ENCODE measurements around the gene MAPKAPK2.

The MAPKAPK2 gene

DNA sequence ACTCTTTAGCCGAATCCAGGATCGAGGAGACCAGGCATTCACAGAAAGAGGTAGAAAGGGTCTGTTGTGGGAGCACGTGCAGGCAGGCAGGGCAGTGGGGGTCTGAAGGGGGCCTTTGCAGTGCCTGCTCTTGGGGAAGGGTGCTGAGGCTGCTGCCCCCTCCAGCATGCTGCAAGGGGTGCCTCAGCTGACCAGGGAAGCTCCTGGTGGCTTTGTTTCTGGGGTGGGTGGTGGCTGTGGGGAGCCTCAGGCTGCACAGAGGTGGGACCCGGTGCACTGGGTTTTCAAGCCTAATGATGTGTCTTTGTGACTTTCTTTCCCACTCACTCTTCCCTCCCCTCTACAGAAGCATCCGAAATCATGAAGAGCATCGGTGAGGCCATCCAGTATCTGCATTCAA, 44.3 kb downstream of the MAPKAPK2 start:
- H3K4me1 ChIP-seq (ENCODE audit: control insufficient read depth, low read depth, low read length), result peaks cover 2% of the 10 kb centered on the region
- no peak overlapping the region for H3K18ac ChIP-seq (ENCODE audit: low read length)
- no peak overlapping the region for H3K9ac ChIP-seq (ENCODE audit: low read length)
- H3K36me3 ChIP-seq (ENCODE audit: control insufficient read depth, insufficient read depth, low read length), result no peaks in the 10 kb centered on the region
- no peak for DNase-seq
- H3K79me2 ChIP-seq (ENCODE audit: control insufficient read depth, insufficient read depth, low read length), result peaks cover 6% of the 10 kb centered on the region
- no peak overlapping the region for H2BK5ac ChIP-seq (ENCODE audit: low read length)
- H3K23ac ChIP-seq (ENCODE audit: low read length), result no peak overlapping the region
- H4K5ac ChIP-seq (ENCODE audit: low read length), result no peak overlapping the region
- no peak overlapping the region for H3K4me3 ChIP-seq (ENCODE audit: low read length)
- H4K8ac ChIP-seq (ENCODE audit: low read depth, low read length), result no peak overlapping the region
- no peak overlapping the region for H2BK15ac ChIP-seq (replicated peaks; ENCODE audit: low read depth)
- peaks cover 15% of the 10 kb centered on the region for H3K79me1 ChIP-seq (ENCODE audit: low read length)
- H3K4me2 ChIP-seq (ENCODE audit: low read length), result no peak overlapping the region
- no peak overlapping the region for H3K56ac ChIP-seq (ENCODE audit: low read length)
- H2AK5ac ChIP-seq (ENCODE audit: low read length), result no peak overlapping the region
- no peaks in the 10 kb centered on the region for H3K27me3 ChIP-seq (ENCODE audit: insufficient read depth, low read length, poor library complexity)
- no CpG with 5 or more reads among the region's 6 CpGs for WGBS (ENCODE audit: extremely low coverage, insufficient coverage, low lambda C conversion rate)
- H3K4ac ChIP-seq (ENCODE audit: low read depth, low read length), result no peak overlapping the region
- no peak overlapping the region for H2BK120ac ChIP-seq (ENCODE audit: low read depth, low read length)
- no peak overlapping the region for H3K27ac ChIP-seq (ENCODE audit: low read depth, low read length)

DNA sequence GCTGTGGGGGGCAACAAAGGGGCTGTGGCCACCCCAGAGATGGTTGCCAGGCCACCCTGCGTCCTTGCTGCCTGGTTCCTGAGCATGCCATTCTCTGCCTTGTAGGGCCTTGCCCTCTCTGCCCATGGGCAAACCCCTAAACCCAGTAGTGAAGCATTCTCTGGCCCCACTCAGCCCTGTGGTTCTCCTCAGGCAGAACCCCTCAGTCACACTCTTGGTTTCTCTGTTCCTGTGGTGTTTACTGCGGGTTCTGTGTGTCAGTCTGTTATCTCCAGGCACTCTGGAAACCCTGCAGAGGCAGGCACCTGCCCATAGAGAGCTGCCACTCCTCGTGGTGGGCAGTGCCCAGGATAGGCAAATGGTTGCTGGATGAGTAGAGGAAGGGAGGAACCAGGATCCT, 44.8 kb downstream of the MAPKAPK2 start:
- no peak overlapping the region for H3K4ac ChIP-seq (ENCODE audit: low read depth, low read length)
- H3K27ac ChIP-seq (ENCODE audit: low read depth, low read length), result no peak overlapping the region

DNA sequence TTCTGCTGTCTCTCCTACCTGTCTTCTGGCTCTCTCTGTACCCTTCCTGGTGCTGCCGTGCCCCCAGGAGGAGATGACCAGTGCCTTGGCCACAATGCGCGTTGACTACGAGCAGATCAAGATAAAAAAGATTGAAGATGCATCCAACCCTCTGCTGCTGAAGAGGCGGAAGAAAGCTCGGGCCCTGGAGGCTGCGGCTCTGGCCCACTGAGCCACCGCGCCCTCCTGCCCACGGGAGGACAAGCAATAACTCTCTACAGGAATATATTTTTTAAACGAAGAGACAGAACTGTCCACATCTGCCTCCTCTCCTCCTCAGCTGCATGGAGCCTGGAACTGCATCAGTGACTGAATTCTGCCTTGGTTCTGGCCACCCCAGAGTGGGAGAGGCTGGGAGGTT, 47.8 kb downstream of the MAPKAPK2 start:
- WGBS (ENCODE audit: extremely low coverage, insufficient coverage, low lambda C conversion rate), result no CpG with 5 or more reads among the region's 11 CpGs
- Histone ChIP-seq H2AK5ac (ENCODE audit: low read length) (no peak overlapping the region), H2BK15ac (replicated peaks; ENCODE audit: low read depth) (no peak overlapping the region), H2BK5ac (ENCODE audit: low read length) (no peak overlapping the region), H3K79me2 (ENCODE audit: control insufficient read depth, insufficient read depth, low read length) (peaks cover 2% of the 10 kb centered on the region), H3K27me3 (ENCODE audit: insufficient read depth, low read length, poor library complexity) (no peaks in the 10 kb centered on the region), H3K79me1 (ENCODE audit: low read length) (peaks cover 5% of the 10 kb centered on the region), H3K23ac (ENCODE audit: low read length) (no peak overlapping the region), H3K27ac (ENCODE audit: low read depth, low read length) (no peak overlapping the region), H3K9ac (ENCODE audit: low read length) (no peak overlapping the region), H3K4ac (ENCODE audit: low read depth, low read length) (no peak overlapping the region), H3K4me1 (ENCODE audit: control insufficient read depth, low read depth, low read length) (no peaks in the 10 kb centered on the region), H4K8ac (ENCODE audit: low read depth, low read length) (no peak overlapping the region), H2BK120ac (ENCODE audit: low read depth, low read length) (no peak overlapping the region), H3K18ac (ENCODE audit: low read length) (no peak overlapping the region), H3K4me2 (ENCODE audit: low read length) (no peak overlapping the region), H3K4me3 (ENCODE audit: low read length) (no peak overlapping the region), H4K5ac (ENCODE audit: low read length) (no peak overlapping the region), H3K56ac (ENCODE audit: low read length) (no peak overlapping the region), H3K36me3 (ENCODE audit: control insufficient read depth, insufficient read depth, low read length) (no peaks in the 10 kb centered on the region)
- DNase-seq, result no peak

More for the DNA sequence above, 44.8 kb downstream of the MAPKAPK2 start:
- Histone ChIP-seq H4K8ac (ENCODE audit: low read depth, low read length) (no peak overlapping the region), H3K23ac (ENCODE audit: low read length) (no peak overlapping the region), H3K56ac (ENCODE audit: low read length) (no peak overlapping the region), H3K36me3 (ENCODE audit: control insufficient read depth, insufficient read depth, low read length) (no peaks in the 10 kb centered on the region), H3K4me2 (ENCODE audit: low read length) (no peak overlapping the region), H2BK5ac (ENCODE audit: low read length) (no peak overlapping the region), H3K79me2 (ENCODE audit: control insufficient read depth, insufficient read depth, low read length) (peaks cover 6% of the 10 kb centered on the region), H3K4me1 (ENCODE audit: control insufficient read depth, low read depth, low read length) (no peaks in the 10 kb centered on the region), H2BK120ac (ENCODE audit: low read depth, low read length) (no peak overlapping the region), H3K27me3 (ENCODE audit: insufficient read depth, low read length, poor library complexity) (no peaks in the 10 kb centered on the region), H4K5ac (ENCODE audit: low read length) (no peak overlapping the region), H2BK15ac (replicated peaks; ENCODE audit: low read depth) (no peak overlapping the region), H3K4me3 (ENCODE audit: low read length) (no peak overlapping the region), H2AK5ac (ENCODE audit: low read length) (no peak overlapping the region), H3K18ac (ENCODE audit: low read length) (no peak overlapping the region), H3K79me1 (ENCODE audit: low read length) (peaks cover 15% of the 10 kb centered on the region), H3K9ac (ENCODE audit: low read length) (no peak overlapping the region)
- no CpG with 5 or more reads among the region's 3 CpGs for WGBS (ENCODE audit: extremely low coverage, insufficient coverage, low lambda C conversion rate)
- DNase-seq, result no peak

DNA sequence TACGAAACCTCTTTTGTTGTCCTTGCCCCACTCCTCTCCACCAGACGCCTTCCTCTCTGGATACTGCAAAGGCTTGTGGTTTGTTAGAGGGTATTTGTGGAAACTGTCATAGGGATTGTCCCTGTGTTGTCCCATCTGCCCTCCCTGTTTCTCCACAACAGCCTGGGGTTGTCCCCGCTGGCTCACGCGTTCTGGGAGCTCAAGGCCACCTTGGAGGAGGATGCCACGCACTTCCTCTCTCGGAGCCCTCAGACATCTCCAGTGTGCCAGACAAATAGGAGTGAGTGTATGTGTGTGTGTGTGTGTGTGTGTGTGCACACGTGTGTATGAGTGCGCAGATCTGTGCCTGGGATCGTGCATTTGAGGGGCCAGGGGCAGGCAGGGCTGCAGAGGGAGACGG, 48.3 kb downstream of the MAPKAPK2 start:
- Histone ChIP-seq H3K4ac (ENCODE audit: low read depth, low read length) (no peak overlapping the region), H3K56ac (ENCODE audit: low read length) (no peak overlapping the region), H4K8ac (ENCODE audit: low read depth, low read length) (no peak overlapping the region), H2BK5ac (ENCODE audit: low read length) (no peak overlapping the region), H3K4me3 (ENCODE audit: low read length) (no peak overlapping the region), H2AK5ac (ENCODE audit: low read length) (no peak overlapping the region), H2BK15ac (replicated peaks; ENCODE audit: low read depth) (no peak overlapping the region), H3K4me2 (ENCODE audit: low read length) (no peak overlapping the region), H3K18ac (ENCODE audit: low read length) (no peak overlapping the region), H3K23ac (ENCODE audit: low read length) (no peak overlapping the region), H3K79me2 (ENCODE audit: control insufficient read depth, insufficient read depth, low read length) (peaks cover under 1% of the 10 kb centered on the region), H3K27me3 (ENCODE audit: insufficient read depth, low read length, poor library complexity) (no peaks in the 10 kb centered on the region), H2BK120ac (ENCODE audit: low read depth, low read length) (no peak overlapping the region), H4K5ac (ENCODE audit: low read length) (no peak overlapping the region), H3K79me1 (ENCODE audit: low read length) (peaks cover 3% of the 10 kb centered on the region), H3K9ac (ENCODE audit: low read length) (no peak overlapping the region), H3K36me3 (ENCODE audit: control insufficient read depth, insufficient read depth, low read length) (no peaks in the 10 kb centered on the region), H3K4me1 (ENCODE audit: control insufficient read depth, low read depth, low read length) (no peaks in the 10 kb centered on the region), H3K27ac (ENCODE audit: low read depth, low read length) (no peak overlapping the region)
- WGBS (ENCODE audit: extremely low coverage, insufficient coverage, low lambda C conversion rate), result no CpG with 5 or more reads among the region's 11 CpGs
- no peak for DNase-seq

DNA sequence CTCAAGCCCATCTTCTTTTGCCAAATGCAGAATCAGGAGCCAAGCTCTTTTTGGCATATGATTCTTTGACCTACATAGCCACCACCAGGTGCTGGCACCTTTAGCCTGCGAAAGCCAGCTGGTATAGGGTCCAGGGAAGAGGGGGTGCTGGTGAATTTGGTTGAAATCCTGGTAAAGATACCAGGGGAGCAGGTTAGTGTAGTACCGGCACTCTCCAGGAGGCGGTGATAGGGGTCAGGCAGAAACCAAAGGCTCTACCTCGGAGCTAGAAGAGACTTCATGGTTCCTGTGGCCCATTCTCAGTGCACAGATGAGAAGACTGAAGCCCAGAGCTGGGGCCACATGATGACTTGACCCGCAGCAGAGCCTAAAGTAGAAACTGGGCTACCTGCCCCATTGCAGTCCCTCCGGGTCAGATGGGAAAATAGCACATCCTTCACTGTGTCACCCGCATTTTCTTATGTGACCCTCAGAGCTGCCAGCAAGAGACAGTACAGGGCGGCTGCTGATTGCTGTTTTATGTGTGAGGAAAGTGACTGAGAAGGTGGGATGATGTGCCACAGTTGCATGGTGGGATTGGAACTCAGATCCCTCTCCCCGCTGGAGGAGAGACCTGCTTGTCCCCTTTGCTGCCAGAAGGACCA, 49.9 kb downstream of the MAPKAPK2 start:
- no peak overlapping the region for H3K9ac ChIP-seq (ENCODE audit: low read length)
- H3K18ac ChIP-seq (ENCODE audit: low read length), result no peak overlapping the region
- no peak overlapping the region for H4K8ac ChIP-seq (ENCODE audit: low read depth, low read length)
- H3K56ac ChIP-seq (ENCODE audit: low read length), result no peak overlapping the region
- H3K79me2 ChIP-seq (ENCODE audit: control insufficient read depth, insufficient read depth, low read length), result no peaks in the 10 kb centered on the region
- H2BK15ac ChIP-seq (replicated peaks; ENCODE audit: low read depth), result no peak overlapping the region
- no peak overlapping the region for H3K4me3 ChIP-seq (ENCODE audit: low read length)
- H3K27ac ChIP-seq (ENCODE audit: low read depth, low read length), result no peak overlapping the region
- DNase-seq, result peak; percentile 54
- no peak overlapping the region for H2AK5ac ChIP-seq (ENCODE audit: low read length)
- no peaks in the 10 kb centered on the region for H3K27me3 ChIP-seq (ENCODE audit: insufficient read depth, low read length, poor library complexity)
- no peak overlapping the region for H4K5ac ChIP-seq (ENCODE audit: low read length)
- WGBS (ENCODE audit: extremely low coverage, insufficient coverage, low lambda C conversion rate), result no CpG with 5 or more reads among the region's 9 CpGs
- H3K4me1 ChIP-seq (ENCODE audit: control insufficient read depth, low read depth, low read length), result no peaks in the 10 kb centered on the region
- H3K23ac ChIP-seq (ENCODE audit: low read length), result no peak overlapping the region
- no peaks in the 10 kb centered on the region for H3K36me3 ChIP-seq (ENCODE audit: control insufficient read depth, insufficient read depth, low read length)
- H3K4me2 ChIP-seq (ENCODE audit: low read length), result no peak overlapping the region
- H3K79me1 ChIP-seq (ENCODE audit: low read length), result no peaks in the 10 kb centered on the region
- no peak overlapping the region for H3K4ac ChIP-seq (ENCODE audit: low read depth, low read length)
- no peak overlapping the region for H2BK120ac ChIP-seq (ENCODE audit: low read depth, low read length)
- no peak overlapping the region for H2BK5ac ChIP-seq (ENCODE audit: low read length)

DNA sequence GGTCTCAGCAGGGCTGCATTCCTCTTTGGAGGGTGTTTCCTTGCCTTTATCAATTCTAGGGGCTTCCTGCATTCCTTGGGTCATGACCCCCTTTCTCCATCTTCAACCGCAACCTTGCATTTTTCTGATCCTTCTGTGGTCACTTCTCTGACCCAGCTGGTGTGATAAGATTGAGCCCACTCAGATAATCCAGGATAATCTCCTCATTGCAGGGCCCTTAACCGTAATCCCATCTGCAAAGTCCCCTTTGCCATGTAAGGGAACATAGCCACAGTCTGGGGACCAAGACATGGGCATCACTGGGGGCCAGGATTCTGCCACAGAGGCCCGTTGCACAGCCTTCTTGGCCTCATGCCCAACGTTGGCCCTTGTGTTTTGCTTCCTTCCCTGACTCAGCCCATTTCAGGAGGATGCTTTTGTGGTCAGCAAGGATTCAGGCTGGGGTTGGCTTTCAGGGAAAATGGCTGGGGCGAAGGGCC, 50.9 kb downstream of the MAPKAPK2 start:
- Histone ChIP-seq H2BK5ac (ENCODE audit: low read length) (no peak overlapping the region), H2BK120ac (ENCODE audit: low read depth, low read length) (no peak overlapping the region), H3K79me2 (ENCODE audit: control insufficient read depth, insufficient read depth, low read length) (no peaks in the 10 kb centered on the region), H3K27ac (ENCODE audit: low read depth, low read length) (no peak overlapping the region), H3K36me3 (ENCODE audit: control insufficient read depth, insufficient read depth, low read length) (no peaks in the 10 kb centered on the region), H3K79me1 (ENCODE audit: low read length) (no peaks in the 10 kb centered on the region), H3K4me3 (ENCODE audit: low read length) (no peak overlapping the region), H3K4ac (ENCODE audit: low read depth, low read length) (no peak overlapping the region), H3K23ac (ENCODE audit: low read length) (no peak overlapping the region), H3K4me1 (ENCODE audit: control insufficient read depth, low read depth, low read length) (no peaks in the 10 kb centered on the region), H2BK15ac (replicated peaks; ENCODE audit: low read depth) (no peak overlapping the region), H3K56ac (ENCODE audit: low read length) (no peak overlapping the region), H2AK5ac (ENCODE audit: low read length) (no peak overlapping the region), H3K18ac (ENCODE audit: low read length) (no peak overlapping the region), H3K4me2 (ENCODE audit: low read length) (no peak overlapping the region), H4K5ac (ENCODE audit: low read length) (no peak overlapping the region), H3K9ac (ENCODE audit: low read length) (no peak overlapping the region), H4K8ac (ENCODE audit: low read depth, low read length) (no peak overlapping the region), H3K27me3 (ENCODE audit: insufficient read depth, low read length, poor library complexity) (no peaks in the 10 kb centered on the region)
- no peak for DNase-seq
- WGBS (ENCODE audit: extremely low coverage, insufficient coverage, low lambda C conversion rate), result no CpG with 5 or more reads among the region's 5 CpGs

Data from mesendoderm (in vitro differentiated cells).